Measurements from ENCODE around the gene CLEC16A. TPM values are rescaled to one million over a fixed set of nuclear protein-coding genes. Genes with fewer than 3 reads are reported as not detected.

Gene CLEC16A
- total and polyA plus RNA-seq, 9 of the 15 experiments (the other 6 are each of a cell fraction or from before 2014, with no cell fraction given), result 1.00 to 22.3 (median 10.0) TPM

Other genes with a start within 250 kb of the CLEC16A start
- 0.37 TPM in 1 of 2 replicates, not detected in the other for gene TEKT5, start 249.6 kb upstream of the CLEC16A start, total RNA-seq (2014; rRNA removed)
- gene TEKT5, start 249.6 kb upstream of the CLEC16A start, total RNA-seq (2014; rRNA removed; fragmentation: Illumina TruSeq; extraction: Trizol), result not detected in 2 replicates
- gene TEKT5, start 249.6 kb upstream of the CLEC16A start, total RNA-seq (2015; rRNA removed; fragmentation: Illumina TruSeq; extraction: Trizol), result not detected in 2 replicates
- gene TEKT5, start 249.6 kb upstream of the CLEC16A start, total RNA-seq (2021), result not detected in 2 replicates
- gene TEKT5, start 249.6 kb upstream of the CLEC16A start, polyA plus RNA-seq (2011; rRNA removed), result 0.10 and 0.23 TPM in 2 replicates
- gene TEKT5, start 249.6 kb upstream of the CLEC16A start, polyA plus RNA-seq (2014; fragmentation: Illumina TruSeq; extraction: Trizol), result 0.19 TPM in 1 of 2 replicates, not detected in the other
- not detected for gene TEKT5, start 249.6 kb upstream of the CLEC16A start, polyA plus RNA-seq (2014; fragmentation: Nextera tagmentation; extraction: Ambion mirVana)
- 1.1 TPM in 1 of 2 replicates, not detected in the other for gene TEKT5, start 249.6 kb upstream of the CLEC16A start, polyA plus RNA-seq (2014; rRNA removed)
- gene NUBP1, start 200.7 kb upstream of the CLEC16A start, total RNA-seq (2014; rRNA removed), result 39.7 and 42.2 TPM in 2 replicates
- 30.4 and 31.9 TPM in 2 replicates for gene NUBP1, start 200.7 kb upstream of the CLEC16A start, total RNA-seq (2014; rRNA removed; fragmentation: Illumina TruSeq; extraction: Trizol)
- 51.6 and 55.1 TPM in 2 replicates for gene NUBP1, start 200.7 kb upstream of the CLEC16A start, total RNA-seq (2015; rRNA removed; fragmentation: Illumina TruSeq; extraction: Trizol)
- 30.0 and 35.6 TPM in 2 replicates for gene NUBP1, start 200.7 kb upstream of the CLEC16A start, total RNA-seq (2021)
- gene NUBP1, start 200.7 kb upstream of the CLEC16A start, polyA plus RNA-seq (2011; rRNA removed), result 29.5 and 35.6 TPM in 2 replicates
- gene NUBP1, start 200.7 kb upstream of the CLEC16A start, polyA plus RNA-seq (2014; fragmentation: Illumina TruSeq; extraction: Trizol), result 41.3 and 44.2 TPM in 2 replicates
- gene NUBP1, start 200.7 kb upstream of the CLEC16A start, polyA plus RNA-seq (2014; fragmentation: Nextera tagmentation; extraction: Ambion mirVana), result 10 to 100 TPM; 17.2 to 20.9 TPM
- 38.5 and 45.0 TPM in 2 replicates for gene NUBP1, start 200.7 kb upstream of the CLEC16A start, polyA plus RNA-seq (2014; rRNA removed)
- 0.77 TPM in 1 of 2 replicates, not detected in the other for gene TVP23A, start 125.8 kb upstream of the CLEC16A start, total RNA-seq (2014; rRNA removed)
- gene TVP23A, start 125.8 kb upstream of the CLEC16A start, total RNA-seq (2014; rRNA removed; fragmentation: Illumina TruSeq; extraction: Trizol), result not detected in 2 replicates
- not detected in 2 replicates for gene TVP23A, start 125.8 kb upstream of the CLEC16A start, total RNA-seq (2015; rRNA removed; fragmentation: Illumina TruSeq; extraction: Trizol)
- gene TVP23A, start 125.8 kb upstream of the CLEC16A start, total RNA-seq (2021), result 0.04 and 0.09 TPM in 2 replicates
- 0.36 and 1.0 TPM in 2 replicates for gene TVP23A, start 125.8 kb upstream of the CLEC16A start, polyA plus RNA-seq (2011; rRNA removed)
- 0.11 TPM in 1 of 2 replicates, not detected in the other for gene TVP23A, start 125.8 kb upstream of the CLEC16A start, polyA plus RNA-seq (2014; fragmentation: Illumina TruSeq; extraction: Trizol)
- gene TVP23A, start 125.8 kb upstream of the CLEC16A start, polyA plus RNA-seq (2014; fragmentation: Nextera tagmentation; extraction: Ambion mirVana), result under 1 TPM; 0.04 to 0.08 TPM
- 0.12 TPM in 1 of 2 replicates, not detected in the other for gene TVP23A, start 125.8 kb upstream of the CLEC16A start, polyA plus RNA-seq (2014; rRNA removed)
- gene CIITA, start 67.4 kb upstream of the CLEC16A start, total RNA-seq (2014; rRNA removed), result not detected in 2 replicates
- not detected in 2 replicates for gene CIITA, start 67.4 kb upstream of the CLEC16A start, total RNA-seq (2014; rRNA removed; fragmentation: Illumina TruSeq; extraction: Trizol)
- 0.04 and 0.11 TPM in 2 replicates for gene CIITA, start 67.4 kb upstream of the CLEC16A start, total RNA-seq (2015; rRNA removed; fragmentation: Illumina TruSeq; extraction: Trizol)
- gene CIITA, start 67.4 kb upstream of the CLEC16A start, total RNA-seq (2021), result 0.20 and 0.38 TPM in 2 replicates
- not detected in 2 replicates for gene CIITA, start 67.4 kb upstream of the CLEC16A start, polyA plus RNA-seq (2011; rRNA removed)
- not detected in 2 replicates for gene CIITA, start 67.4 kb upstream of the CLEC16A start, polyA plus RNA-seq (2014; fragmentation: Illumina TruSeq; extraction: Trizol)
- gene CIITA, start 67.4 kb upstream of the CLEC16A start, polyA plus RNA-seq (2014; fragmentation: Nextera tagmentation; extraction: Ambion mirVana), result under 1 TPM; 0.01 to 0.08 TPM
- 0.11 TPM in 1 of 2 replicates, not detected in the other for gene CIITA, start 67.4 kb upstream of the CLEC16A start, polyA plus RNA-seq (2014; rRNA removed)
- gene DEXI, start 2.1 kb upstream of the CLEC16A start, total RNA-seq (2014; rRNA removed), result 35.8 and 43.1 TPM in 2 replicates
- gene DEXI, start 2.1 kb upstream of the CLEC16A start, total RNA-seq (2014; rRNA removed; fragmentation: Illumina TruSeq; extraction: Trizol), result 18.2 and 22.0 TPM in 2 replicates
- gene DEXI, start 2.1 kb upstream of the CLEC16A start, total RNA-seq (2015; rRNA removed; fragmentation: Illumina TruSeq; extraction: Trizol), result 29.6 and 31.3 TPM in 2 replicates
- 33.3 and 38.2 TPM in 2 replicates for gene DEXI, start 2.1 kb upstream of the CLEC16A start, total RNA-seq (2021)
- 20.0 and 24.5 TPM in 2 replicates for gene DEXI, start 2.1 kb upstream of the CLEC16A start, polyA plus RNA-seq (2011; rRNA removed)
- 39.2 and 40.1 TPM in 2 replicates for gene DEXI, start 2.1 kb upstream of the CLEC16A start, polyA plus RNA-seq (2014; fragmentation: Illumina TruSeq; extraction: Trizol)
- gene DEXI, start 2.1 kb upstream of the CLEC16A start, polyA plus RNA-seq (2014; fragmentation: Nextera tagmentation; extraction: Ambion mirVana), result 1 to 10 TPM; 2.9 to 3.7 TPM
- gene DEXI, start 2.1 kb upstream of the CLEC16A start, polyA plus RNA-seq (2014; rRNA removed), result 21.1 and 31.5 TPM in 2 replicates

Measured in K562 (cell line).